ENCODE results near the gene ZNF280D. TPM values are rescaled to one million over a fixed set of nuclear protein-coding genes. Genes with fewer than 3 reads are reported as not detected.

The ZNF280D gene
- total and polyA plus RNA-seq, 2 donors (not counting 1 experiment from before 2014, with no cell fraction given) = 11.9 to 37.7 TPM

- TF ChIP-seq EZH2 (IDR thresholded peaks at IDR 0.05; ENCODE audit: low read length, missing control alignments) = no peak
- no peak for TF ChIP-seq CTCF (conservative IDR thresholded peaks at IDR 0.05 in 1 of 2, IDR thresholded peaks at IDR 0.05 in 1 of 2; ENCODE audit: low read depth in 1 of 2, low read length in 2 of 2)
- no peaks in the 10 kb centered on the region for H3K9me3 ChIP-seq (ENCODE audit: control insufficient read depth, insufficient read depth, low read depth, low read length)
- no peak overlapping the region for H3K4me2 ChIP-seq (ENCODE audit: extremely low read depth, insufficient read depth, low read length)
- no peaks in the 10 kb centered on the region for H3K36me3 ChIP-seq (ENCODE audit: control insufficient read depth, insufficient read depth, low read length)
- no peaks in the 10 kb centered on the region for H3K79me2 ChIP-seq (ENCODE audit: control insufficient read depth, insufficient read depth, low read length)
- H2AFZ ChIP-seq (ENCODE audit: low read length) = no peak overlapping the region
- H3K9ac ChIP-seq (ENCODE audit: insufficient read depth, low read length) = no peak overlapping the region
- peak; percentile 66 to 86 for DNase-seq (ENCODE audit: low read depth in 2 of 2)
- H3K27me3 ChIP-seq (ENCODE audit: control insufficient read depth, insufficient read depth, low read length) = no peaks in the 10 kb centered on the region
- H3K4me3 ChIP-seq (replicated peaks in 1 of 4; ENCODE audit: control extremely low read depth in 1 of 4, insufficient read depth in 1 of 4, low read depth in 3 of 4, low read length in 4 of 4) = no peak overlapping the region
- no peaks in the 10 kb centered on the region for H4K20me1 ChIP-seq (ENCODE audit: control insufficient read depth, extremely low read depth, insufficient read depth, low read length)
- no peak overlapping the region for H3K27ac ChIP-seq (ENCODE audit: insufficient read depth, low read length)
- peaks cover under 1% of the 10 kb centered on the region for H3K4me1 ChIP-seq (ENCODE audit: control insufficient read depth, extremely low read depth, insufficient read depth, low read length)
These were observed 31.9 kb upstream of the ZNF280D start for GRCh38 chr15:56765251-56765650.

GRCh38 chr15:56763141-56763895 is 30.0 kb upstream of the ZNF280D start:
- Histone ChIP-seq H3K36me3 (ENCODE audit: control insufficient read depth, insufficient read depth, low read length) (no peaks in the 10 kb centered on the region), H2AFZ (ENCODE audit: low read length) (no peak overlapping the region), H3K4me2 (ENCODE audit: extremely low read depth, insufficient read depth, low read length) (no peak overlapping the region), H3K27ac (ENCODE audit: insufficient read depth, low read length) (no peak overlapping the region), H3K4me1 (ENCODE audit: control insufficient read depth, extremely low read depth, insufficient read depth, low read length) (peaks cover 10% of the 10 kb centered on the region), H3K79me2 (ENCODE audit: control insufficient read depth, insufficient read depth, low read length) (no peaks in the 10 kb centered on the region), H3K27me3 (ENCODE audit: control insufficient read depth, insufficient read depth, low read length) (no peaks in the 10 kb centered on the region), H4K20me1 (ENCODE audit: control insufficient read depth, extremely low read depth, insufficient read depth, low read length) (no peaks in the 10 kb centered on the region), H3K4me3 (replicated peaks in 1 of 4; ENCODE audit: control extremely low read depth in 1 of 4, insufficient read depth in 1 of 4, low read depth in 3 of 4, low read length in 4 of 4) (no peak overlapping the region), H3K9ac (ENCODE audit: insufficient read depth, low read length) (no peak overlapping the region), H3K9me3 (ENCODE audit: control insufficient read depth, insufficient read depth, low read depth, low read length) (no peaks in the 10 kb centered on the region)
- TF ChIP-seq CTCF (conservative IDR thresholded peaks at IDR 0.05 in 1 of 2, IDR thresholded peaks at IDR 0.05 in 1 of 2; ENCODE audit: low read depth in 1 of 2, low read length in 2 of 2) = no peak
- TF ChIP-seq EZH2 (IDR thresholded peaks at IDR 0.05; ENCODE audit: low read length, missing control alignments) = no peak
- peak in 1 of 2 donors; percentile 21 for DNase-seq (ENCODE audit: low read depth in 2 of 2)

- H3K4me3 ChIP-seq (replicated peaks in 1 of 4; ENCODE audit: control extremely low read depth in 1 of 4, insufficient read depth in 1 of 4, low read depth in 3 of 4, low read length in 4 of 4) = no peak overlapping the region
- H3K27me3 ChIP-seq (ENCODE audit: control insufficient read depth, insufficient read depth, low read length) = no peaks in the 10 kb centered on the region
- H3K27ac ChIP-seq (ENCODE audit: insufficient read depth, low read length) = no peak overlapping the region
- H2AFZ ChIP-seq (ENCODE audit: low read length) = no peak overlapping the region
- H3K4me2 ChIP-seq (ENCODE audit: extremely low read depth, insufficient read depth, low read length) = peak overlapping the region; percentile 16
- H3K79me2 ChIP-seq (ENCODE audit: control insufficient read depth, insufficient read depth, low read length) = no peaks in the 10 kb centered on the region
- no peaks in the 10 kb centered on the region for H4K20me1 ChIP-seq (ENCODE audit: control insufficient read depth, extremely low read depth, insufficient read depth, low read length)
- TF ChIP-seq EZH2 (IDR thresholded peaks at IDR 0.05; ENCODE audit: low read length, missing control alignments) = no peak
- TF ChIP-seq CTCF (conservative IDR thresholded peaks at IDR 0.05 in 1 of 2, IDR thresholded peaks at IDR 0.05 in 1 of 2; ENCODE audit: low read depth in 1 of 2, low read length in 2 of 2) = no peak
- peaks cover 12% of the 10 kb centered on the region for H3K4me1 ChIP-seq (ENCODE audit: control insufficient read depth, extremely low read depth, insufficient read depth, low read length)
- H3K36me3 ChIP-seq (ENCODE audit: control insufficient read depth, insufficient read depth, low read length) = no peaks in the 10 kb centered on the region
- no peak overlapping the region for H3K9ac ChIP-seq (ENCODE audit: insufficient read depth, low read length)
- no peaks in the 10 kb centered on the region for H3K9me3 ChIP-seq (ENCODE audit: control insufficient read depth, insufficient read depth, low read depth, low read length)
- DNase-seq (ENCODE audit: low read depth in 2 of 2) = peak; percentile 16 to 60
These were observed 26.9 kb upstream of the ZNF280D start for GRCh38 chr15:56760186-56760585.
